ENCODE measurements around the gene HLA-DMA.
"Not testable (repeated sequence)": the region's sequence is repeated elsewhere in the genome, so short reads cannot be mapped to it uniquely, and the experiment has no call there.

The HLA-DMA gene

DNA sequence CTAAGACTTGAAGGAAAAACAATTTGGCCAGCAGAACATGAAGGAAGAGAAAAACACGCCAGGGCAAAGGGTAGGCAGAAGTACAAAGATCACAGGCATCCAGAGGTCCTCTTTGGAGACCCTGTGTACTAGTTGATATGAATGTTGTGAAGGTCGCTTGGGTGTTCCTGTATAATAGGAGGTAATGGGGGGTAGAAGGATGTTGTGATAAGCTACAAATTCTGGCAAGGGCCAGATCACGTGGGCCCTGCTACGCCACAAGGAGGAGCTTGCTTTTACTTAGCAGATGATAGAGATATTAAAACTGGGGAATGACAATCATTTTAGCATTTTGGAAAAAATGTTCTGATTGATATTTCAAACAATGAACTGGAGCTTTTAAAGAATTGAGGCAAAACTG lies 878 bp upstream of the HLA-DMA start:
- FAIRE-seq, result no peak

- no peak for FAIRE-seq
Measured at GRCh38 chr6:32950449-32950848, 2.4 kb downstream of the HLA-DMA start.

DNA sequence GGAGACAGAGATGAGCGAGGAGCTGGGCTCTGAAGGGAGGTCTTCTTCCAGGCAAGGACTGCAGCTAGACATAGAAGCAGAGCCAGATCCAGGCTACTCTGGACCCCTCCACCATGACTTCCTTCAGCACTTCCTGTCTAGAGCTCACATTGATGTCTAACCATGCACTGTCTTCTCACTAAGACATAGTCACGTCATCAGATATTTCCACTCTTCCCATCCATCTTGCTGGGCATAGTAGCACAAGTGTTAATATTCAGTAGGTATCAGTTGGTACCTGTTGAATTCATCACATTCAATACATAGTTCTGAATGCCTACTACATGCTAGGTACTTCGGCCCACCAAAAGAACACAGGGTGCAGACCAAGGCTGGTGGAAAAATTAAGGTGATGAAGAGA lies 2.9 kb downstream of the HLA-DMA start:
- no peak for FAIRE-seq

DNA sequence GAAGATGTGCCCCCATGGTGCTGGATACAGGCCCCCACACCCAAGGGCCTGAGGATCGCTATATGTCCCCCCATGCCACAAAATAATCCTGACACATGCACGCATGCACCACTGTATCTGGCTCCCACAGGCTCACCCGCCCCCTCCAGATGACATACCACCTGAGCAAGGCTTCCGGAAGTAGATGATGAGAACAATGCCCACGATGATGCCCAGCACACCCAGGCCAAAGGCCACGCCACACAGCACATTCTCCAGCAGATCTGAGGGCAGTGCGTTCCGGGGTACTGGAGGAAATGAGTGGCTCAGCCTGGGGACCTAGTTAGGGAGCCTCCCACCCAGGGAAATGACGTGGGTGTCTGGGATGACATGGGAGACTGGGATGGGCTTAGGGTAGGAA lies 3.8 kb downstream of the HLA-DMA start:
- no peak for FAIRE-seq

GRCh38 chr6:32947552-32948465 lies 5.1 kb downstream of the HLA-DMA start:
- no peak for FAIRE-seq

DNA sequence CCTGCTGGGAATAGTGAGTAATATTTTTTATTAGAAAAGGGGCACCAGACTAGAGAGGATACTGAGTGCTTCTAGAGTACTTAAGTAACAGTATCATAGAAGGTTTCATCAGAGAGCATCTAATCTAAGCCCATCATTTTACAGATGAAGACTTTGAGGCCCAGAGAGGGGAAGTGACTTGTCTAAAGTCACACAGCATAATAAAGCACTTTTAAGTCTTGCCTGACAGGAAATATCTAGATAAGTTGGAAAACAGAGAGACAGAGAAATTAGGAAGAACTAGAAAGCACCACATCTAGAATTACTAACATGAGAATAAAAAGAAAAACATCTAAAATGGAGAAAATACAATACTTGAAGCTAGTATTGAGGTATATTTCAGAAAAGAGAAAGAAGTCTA lies 6.0 kb downstream of the HLA-DMA start:
- no peak for FAIRE-seq

DNA sequence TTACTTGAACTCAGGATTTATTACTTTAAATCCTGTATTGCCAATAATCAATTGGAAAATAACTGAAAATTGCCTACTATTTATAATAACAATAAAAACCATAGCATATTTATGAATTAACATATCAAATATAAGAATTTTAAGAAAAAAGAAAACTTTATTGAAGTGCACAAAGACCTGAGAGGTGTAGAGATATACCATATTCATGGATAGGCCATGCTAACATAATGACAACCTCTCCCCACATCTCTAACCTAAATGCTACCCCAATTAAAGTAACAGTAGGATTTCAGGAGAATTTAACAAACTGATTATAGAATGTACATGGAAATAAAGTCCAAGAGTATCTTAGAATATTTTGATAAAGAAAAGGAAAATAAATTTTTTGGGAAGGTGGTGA lies 6.9 kb downstream of the HLA-DMA start:
- FAIRE-seq, result no peak

- FAIRE-seq, result no peak
Measured at GRCh38 chr6:32945108-32945760, 7.7 kb downstream of the HLA-DMA start.

DNA sequence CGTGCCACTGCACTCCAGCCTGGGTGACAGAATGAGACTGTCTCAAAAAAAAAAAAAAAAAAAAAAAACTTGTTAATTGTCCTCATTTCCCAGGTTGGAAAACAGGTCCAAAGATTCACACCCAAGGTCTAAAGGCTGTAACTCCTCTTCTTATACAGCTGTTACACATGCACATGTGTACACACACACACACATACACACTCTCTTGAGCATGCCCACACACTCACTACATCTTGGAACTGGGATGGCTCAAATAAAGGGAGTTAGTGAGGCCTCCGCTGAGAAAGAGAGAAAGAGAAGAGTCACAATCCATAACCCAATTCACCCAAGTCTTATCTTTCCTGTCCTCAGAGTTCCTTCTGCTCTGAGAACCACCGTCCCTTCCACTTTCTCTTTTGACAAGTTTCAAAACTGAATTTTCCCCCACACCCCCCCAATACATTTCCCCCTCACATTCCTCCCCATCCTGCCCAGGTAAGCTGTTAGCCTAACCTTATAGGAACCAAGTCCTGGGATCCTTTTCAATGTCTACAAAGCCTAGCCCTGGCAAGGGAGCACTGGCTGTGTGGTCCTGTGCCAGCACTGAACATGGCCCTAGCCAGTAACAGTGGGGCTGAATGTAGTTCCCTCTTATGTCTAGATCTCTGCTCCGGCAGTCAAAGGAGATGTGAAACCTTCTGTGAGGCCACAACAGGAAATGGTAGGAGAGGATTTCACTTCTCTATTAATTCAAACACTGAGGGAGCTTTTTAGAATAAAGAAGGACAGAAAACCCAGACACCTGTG lies 8.8 kb downstream of the HLA-DMA start:
- no peak for FAIRE-seq

DNA sequence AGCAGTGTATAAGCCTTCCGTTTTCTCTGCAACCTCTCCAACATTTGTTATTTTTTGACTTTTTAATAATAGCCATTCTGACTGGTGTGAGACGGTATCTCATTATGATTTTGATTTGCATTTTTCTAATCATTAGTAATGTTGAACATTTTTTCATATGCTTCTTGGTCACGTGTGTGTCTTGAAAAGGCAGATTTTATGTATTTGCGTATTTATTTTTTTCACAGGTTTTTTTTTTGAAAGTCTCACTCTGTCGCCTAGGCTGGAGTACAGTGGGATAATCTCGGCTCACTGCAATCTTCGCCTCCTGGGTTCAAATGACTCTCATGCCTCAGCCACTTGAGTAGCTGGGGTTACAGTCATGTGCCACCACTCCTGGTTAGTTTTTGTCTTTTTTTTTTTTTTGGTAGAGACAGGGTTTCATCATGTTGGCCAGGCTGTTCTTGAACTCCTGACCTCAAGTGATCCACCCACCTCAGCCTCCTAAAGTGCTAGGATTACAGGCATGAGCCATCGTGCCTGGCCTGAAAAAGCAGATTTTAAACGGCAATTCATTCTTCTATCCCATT lies 10.3 kb downstream of the HLA-DMA start:
- not testable (repeated sequence) for FAIRE-seq

GRCh38 chr6:32941214-32941768 lies 11.6 kb downstream of the HLA-DMA start:
- FAIRE-seq, result no peak

DNA sequence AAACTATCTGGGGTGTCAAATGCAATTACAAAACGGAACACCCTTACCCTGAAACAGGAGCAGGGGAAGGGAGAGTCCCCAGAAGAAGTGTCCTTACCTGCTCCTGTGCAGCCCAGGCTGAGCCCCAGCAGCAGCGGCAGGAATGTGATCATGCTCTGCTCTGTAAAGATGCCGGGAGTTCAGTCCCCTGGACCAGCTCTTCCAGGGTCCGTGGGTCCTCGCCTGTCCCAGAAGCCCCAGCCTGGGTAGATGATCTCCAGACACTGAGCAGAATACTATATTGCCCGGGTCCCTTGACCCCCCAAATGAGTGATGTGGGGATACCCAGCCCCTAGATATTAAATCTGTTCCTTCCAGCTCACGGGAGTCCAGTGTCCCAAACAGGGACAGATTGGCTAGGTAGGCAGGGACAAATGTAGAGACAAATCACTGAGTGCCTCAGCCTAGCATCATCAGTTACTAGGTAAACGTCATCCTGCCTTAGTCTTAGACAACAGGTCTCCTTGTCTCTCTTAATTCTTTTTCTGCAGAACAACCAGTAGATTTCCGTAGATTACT lies 12.2 kb downstream of the HLA-DMA start, which contains the start of gene HLA-DMB:
Gene HLA-DMB, minus strand, starts transcription at position 373 of the 558 bp plus-strand sequence. Its CDS starts 221 bp downstream, at position 152.
- FAIRE-seq, result no peak

DNA sequence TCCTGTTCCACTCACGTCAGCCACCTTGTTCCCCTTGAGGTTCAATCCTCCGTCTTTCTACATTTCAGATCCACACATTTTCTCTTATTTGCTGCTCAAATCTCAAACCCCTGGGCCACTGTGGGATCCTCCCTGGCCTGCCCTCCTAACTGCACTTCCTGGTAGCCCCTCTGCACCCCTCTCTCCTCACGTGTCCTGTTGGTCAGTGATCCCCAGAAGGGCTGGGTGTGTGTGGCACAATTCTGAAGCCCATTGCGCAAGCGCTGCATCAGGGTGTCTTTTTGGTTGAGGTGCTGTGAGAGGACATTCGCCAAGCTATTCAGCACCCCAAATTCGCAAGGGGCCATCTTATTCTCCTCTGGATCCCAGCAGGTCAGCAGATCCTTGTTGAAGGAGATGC lies 14.4 kb downstream of the HLA-DMA start:
- FAIRE-seq, result no peak

GRCh38 chr6:32937230-32937633 lies 15.7 kb downstream of the HLA-DMA start:
- FAIRE-seq, result no peak

GRCh38 chr6:32936239-32937152 lies 16.4 kb downstream of the HLA-DMA start:
- FAIRE-seq, result no peak

DNA sequence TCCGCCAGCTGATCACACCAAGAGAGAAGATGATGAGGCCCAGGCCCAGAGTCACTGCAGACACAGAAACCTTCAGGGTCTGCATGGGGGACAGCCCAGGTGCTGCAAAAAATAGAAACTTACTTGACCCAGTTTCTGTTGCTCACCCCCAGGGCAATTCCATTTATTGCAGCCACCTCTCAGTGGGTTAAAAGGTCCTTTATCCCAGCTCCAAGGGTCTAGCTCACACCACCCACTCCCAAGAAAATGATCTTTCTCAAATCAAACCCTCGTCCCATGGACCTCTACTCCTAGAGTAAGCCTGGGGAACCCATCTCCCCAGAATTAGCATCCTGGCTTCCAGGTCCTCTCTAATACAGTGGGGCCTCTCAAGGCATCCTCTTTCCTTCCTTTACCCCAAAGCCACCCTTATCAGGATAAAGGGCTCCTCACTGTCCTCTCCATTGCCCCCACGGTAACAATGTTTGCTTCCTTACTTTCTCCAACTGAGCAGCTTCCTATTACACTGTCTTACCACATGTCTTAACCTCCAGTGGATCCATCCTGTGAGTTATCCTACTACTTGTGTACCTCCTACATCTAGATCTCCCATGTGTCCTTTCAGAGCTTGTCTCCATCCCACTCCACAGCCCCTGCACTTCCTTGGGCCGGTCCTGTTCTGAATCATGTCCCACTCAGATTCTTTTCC lies 17.2 kb downstream of the HLA-DMA start:
- FAIRE-seq, result no peak

DNA sequence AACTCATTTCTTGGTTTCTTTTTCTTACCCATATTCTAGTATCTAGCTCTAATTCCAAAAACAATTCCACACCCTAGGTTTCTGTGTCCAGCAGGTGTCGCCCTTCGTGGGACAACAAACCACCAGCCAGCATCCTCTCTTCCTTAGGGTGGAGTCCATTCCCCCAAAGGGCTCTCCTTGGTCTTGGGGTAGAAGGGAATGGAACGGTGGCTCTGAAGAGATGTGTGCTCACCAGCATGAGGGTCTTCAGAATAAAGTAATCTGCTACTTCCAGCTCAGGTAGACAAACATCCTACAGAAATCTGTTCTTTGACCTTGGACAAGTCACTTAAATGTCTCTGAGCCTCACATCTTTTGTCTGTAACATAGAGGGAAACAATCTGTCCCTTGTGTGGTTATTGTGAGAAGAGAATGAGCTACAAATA lies 19.2 kb downstream of the HLA-DMA start:
- FAIRE-seq, result peak; percentile 90

DNA sequence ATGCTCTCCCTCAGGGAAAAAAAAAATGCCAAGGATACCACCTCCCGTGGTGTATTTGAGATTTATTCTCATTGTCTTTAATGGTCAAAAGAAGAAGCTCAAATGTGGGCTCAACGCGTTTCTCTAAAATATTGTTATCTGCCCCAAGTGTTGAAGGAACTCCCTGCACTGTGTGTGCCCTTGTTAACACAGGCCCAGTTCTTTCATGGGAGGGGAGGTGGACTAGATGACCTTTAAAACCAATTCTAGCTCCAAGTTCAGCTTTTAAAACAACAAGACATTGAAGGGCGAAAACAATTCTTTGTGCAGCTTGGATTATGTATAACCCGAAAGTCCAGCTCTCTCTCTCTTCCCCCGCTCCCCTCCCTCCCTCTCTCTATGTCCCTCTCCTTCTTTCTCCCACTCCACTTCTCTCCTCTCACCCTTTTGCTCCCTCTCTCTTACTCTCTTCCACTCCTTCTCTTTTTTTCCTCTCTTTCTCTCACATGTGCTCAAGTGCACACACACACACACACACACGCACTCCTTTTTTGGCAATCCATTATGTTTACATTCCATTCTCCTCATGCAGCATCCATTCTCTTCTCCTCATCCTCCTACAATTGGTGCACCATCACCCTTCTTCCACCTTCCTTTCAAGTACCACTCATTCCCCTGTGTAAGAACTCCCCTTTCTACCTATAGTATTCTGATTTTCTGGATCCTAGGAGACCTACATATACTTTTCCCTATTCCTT lies 20.6 kb downstream of the HLA-DMA start:
- FAIRE-seq, result no peak

GRCh38 chr6:32931211-32931610 lies 21.7 kb downstream of the HLA-DMA start:
- no peak for FAIRE-seq

DNA sequence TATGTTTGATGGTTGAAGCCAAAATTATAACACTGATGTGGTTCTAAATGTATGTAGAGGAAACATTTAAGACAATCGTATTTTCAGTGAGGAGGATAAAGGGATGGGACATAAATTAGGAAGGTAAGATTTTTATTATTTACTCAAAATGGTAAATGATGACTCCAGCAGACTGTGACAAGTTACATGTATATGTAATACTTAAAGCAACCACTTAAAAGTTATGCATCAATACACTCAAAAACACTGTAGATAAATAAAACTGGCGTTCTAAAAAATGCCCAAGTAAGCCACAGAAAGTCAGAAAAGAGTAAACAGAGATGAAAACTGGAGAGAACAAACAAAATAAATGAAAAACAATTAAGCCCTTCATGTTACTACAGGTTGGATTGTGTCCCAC lies 30.8 kb downstream of the HLA-DMA start:
- no peak for FAIRE-seq

Measured in islet of Langerhans (tissue), 1 donor.